Ureter (tissue), 1 donor: ENCODE data around the gene SPACA6. TPM values are rescaled to one million over a fixed set of nuclear protein-coding genes. Genes with fewer than 3 reads are reported as not detected.
"Not testable (repeated sequence)": the region's sequence is repeated elsewhere in the genome, so short reads cannot be mapped to it uniquely, and the experiment has no call there.

Experiments
- DNase-seq: peaks from one replicate; pipeline ENCODE4 v3.0.0-alpha.2; 2020; ENCODE audit warnings: low spot score
- total RNA-seq: library from RNA; stranded (reverse); gene quantifications from one replicate; pipeline ENCODE4 v1.2.4, GENCODE V29; 2023
- donor health status: DM: yes; HTN: yes; CAD: no.

The SPACA6 gene
- 25.6 TPM for total RNA-seq

GRCh38 chr19:51693260-51693659 is at the start of gene SPACA6:
TSS of gene SPACA6 (plus strand) at chr19:51693330. CDS start at chr19:51693527, 197 bp downstream.
- peak; percentile 44 for DNase-seq

- DNase-seq: no peak
These were observed 48.4 kb upstream of the SPACA6 start for GRCh38 chr19:51644636-51645271.

GRCh38 chr19:51646730-51647129 is 46.4 kb upstream of the SPACA6 start, which contains the start of gene SIGLEC14:
TSS of gene SIGLEC14 (minus strand) at chr19:51646825. CDS start at chr19:51646759, 66 bp downstream.
- not testable (repeated sequence) for DNase-seq

GRCh38 chr19:51647318-51647717 is 45.8 kb upstream of the SPACA6 start:
- DNase-seq: no peak

- no peak for DNase-seq
These were observed 41.8 kb upstream of the SPACA6 start for GRCh38 chr19:51651216-51651846.

GRCh38 chr19:51652266-51652665 is 40.9 kb upstream of the SPACA6 start:
- DNase-seq: no peak

- no peak for DNase-seq
These were observed 40.0 kb upstream of the SPACA6 start for GRCh38 chr19:51653162-51653561.

GRCh38 chr19:51654783-51655182 is 38.3 kb upstream of the SPACA6 start:
- no peak for DNase-seq

GRCh38 chr19:51660975-51661600 is 32.0 kb upstream of the SPACA6 start:
- peak; percentile 77 for DNase-seq

GRCh38 chr19:51663650-51664049 is 29.5 kb upstream of the SPACA6 start:
- DNase-seq: no peak

- DNase-seq: no peak
These were observed 29.0 kb upstream of the SPACA6 start for GRCh38 chr19:51664131-51664530.

GRCh38 chr19:51664997-51665396 is 28.1 kb upstream of the SPACA6 start:
- no peak for DNase-seq

GRCh38 chr19:51668216-51668615 is 24.9 kb upstream of the SPACA6 start:
- no peak for DNase-seq

GRCh38 chr19:51675911-51676565 is 17.1 kb upstream of the SPACA6 start:
- not testable (repeated sequence) for DNase-seq

- no peak for DNase-seq
These were observed 16.5 kb upstream of the SPACA6 start for GRCh38 chr19:51676566-51677083.

- DNase-seq: no peak
These were observed 12.7 kb upstream of the SPACA6 start for GRCh38 chr19:51680474-51680873.

- no peak for DNase-seq
These were observed 11.7 kb upstream of the SPACA6 start for GRCh38 chr19:51681286-51681941.

GRCh38 chr19:51686171-51686570 is 7.0 kb upstream of the SPACA6 start:
- no peak for DNase-seq

GRCh38 chr19:51687791-51688670 is 5.1 kb upstream of the SPACA6 start:
- peak; percentile 67 for DNase-seq

GRCh38 chr19:51688671-51689571 is 4.2 kb upstream of the SPACA6 start:
- peak; percentile 92 for DNase-seq
